Loucy (cell line): ENCODE measurements around the gene IL4.

Experiments
- H2AFZ ChIP-seq: fragments of 200-600 bp; sonication (generic); 2 replicates; pipeline ENCODE4 v1.6.0; 2016; ENCODE audit warnings: antibody characterized with exemption, mild to moderate bottlenecking, low read length, moderate library complexity
- H3F3A ChIP-seq: fragments of 200-600 bp; 2 replicates; pipeline ENCODE4 v1.6.0; 2016; ENCODE audit warnings: antibody characterized with exemption, low read depth, mild to moderate bottlenecking
- H3K27me3 ChIP-seq: fragments of 200-600 bp; sonication (generic); 2 replicates; pipeline ENCODE4 v1.6.1; 2014; ENCODE audit warnings: low read length, mild to moderate bottlenecking; ENCODE audit not compliant: insufficient read depth, poor library complexity, severe bottlenecking
- H3K36me3 ChIP-seq: fragments of 200-600 bp; sonication (generic); 2 replicates; pipeline ENCODE4 v1.6.1; 2016; ENCODE audit warnings: low read length; ENCODE audit not compliant: insufficient read depth
- H3K4me1 ChIP-seq: fragments of 200-600 bp; sonication (generic); 2 replicates; pipeline ENCODE4 v1.5.1; 2014; ENCODE audit warnings: low read length, mild to moderate bottlenecking; ENCODE audit not compliant: insufficient read depth, poor library complexity, severe bottlenecking
- H3K4me2 ChIP-seq: fragments of 200-600 bp; sonication (generic); 2 replicates; pipeline ENCODE4 v1.6.0; 2014; ENCODE audit warnings: antibody characterized with exemption, low read length, low read depth, mild to moderate bottlenecking; ENCODE audit not compliant: poor library complexity, severe bottlenecking
- H3K4me3 ChIP-seq: fragments of 200-600 bp; sonication (generic); 2 replicates; pipeline ENCODE4 v1.5.1; 2014; ENCODE audit warnings: low read length, mild to moderate bottlenecking, mixed read lengths; ENCODE audit not compliant: poor library complexity, severe bottlenecking
- H3K79me2 ChIP-seq: fragments of 200-600 bp; sonication (generic); 2 replicates; pipeline ENCODE4 v1.6.1; 2014; ENCODE audit warnings: low read length; ENCODE audit not compliant: insufficient read depth
- H3K9ac ChIP-seq: fragments of 200-600 bp; sonication (generic); 2 replicates; pipeline ENCODE4 v1.6.0; 2014; ENCODE audit warnings: mild to moderate bottlenecking, low read depth, low read length, moderate library complexity; ENCODE audit not compliant: poor library complexity, severe bottlenecking
- H3K9me2 ChIP-seq: fragments of 200-600 bp; sonication (generic); replicated peaks from 2 replicates; pipeline ENCODE4 v1.6.1; 2016; ENCODE audit warnings: low read depth, low read length, mixed read lengths
- H3K9me3 ChIP-seq: fragments of 200-600 bp; sonication (generic); 2 replicates; pipeline ENCODE4 v1.6.1; 2014; ENCODE audit warnings: mild to moderate bottlenecking, antibody characterized with exemption, low read length, low read depth; ENCODE audit not compliant: insufficient read depth
- H4K20me1 ChIP-seq: fragments of 200-600 bp; sonication (generic); 2 replicates; pipeline ENCODE4 v1.6.0; 2014; ENCODE audit warnings: antibody characterized with exemption, low read length, mild to moderate bottlenecking; ENCODE audit not compliant: insufficient read depth, poor library complexity, severe bottlenecking
- EZH2phosphoT487 ChIP-seq: fragments of 200-600 bp; IDR thresholded peaks from 2 replicates; pipeline ENCODE4 v1.6.1; 2018; ENCODE audit warnings: antibody characterized with exemption, mild to moderate bottlenecking, moderate library complexity, borderline replicate concordance
- TF ChIP-seq, protein P1 (sequence below): fragments of 200-600 bp; sonication (generic); conservative IDR thresholded peaks from 2 replicates; pipeline ENCODE4 v1.5.1; 2014; ENCODE audit warnings: mild to moderate bottlenecking, antibody characterized with exemption, low read length

IL4 gene

DNA sequence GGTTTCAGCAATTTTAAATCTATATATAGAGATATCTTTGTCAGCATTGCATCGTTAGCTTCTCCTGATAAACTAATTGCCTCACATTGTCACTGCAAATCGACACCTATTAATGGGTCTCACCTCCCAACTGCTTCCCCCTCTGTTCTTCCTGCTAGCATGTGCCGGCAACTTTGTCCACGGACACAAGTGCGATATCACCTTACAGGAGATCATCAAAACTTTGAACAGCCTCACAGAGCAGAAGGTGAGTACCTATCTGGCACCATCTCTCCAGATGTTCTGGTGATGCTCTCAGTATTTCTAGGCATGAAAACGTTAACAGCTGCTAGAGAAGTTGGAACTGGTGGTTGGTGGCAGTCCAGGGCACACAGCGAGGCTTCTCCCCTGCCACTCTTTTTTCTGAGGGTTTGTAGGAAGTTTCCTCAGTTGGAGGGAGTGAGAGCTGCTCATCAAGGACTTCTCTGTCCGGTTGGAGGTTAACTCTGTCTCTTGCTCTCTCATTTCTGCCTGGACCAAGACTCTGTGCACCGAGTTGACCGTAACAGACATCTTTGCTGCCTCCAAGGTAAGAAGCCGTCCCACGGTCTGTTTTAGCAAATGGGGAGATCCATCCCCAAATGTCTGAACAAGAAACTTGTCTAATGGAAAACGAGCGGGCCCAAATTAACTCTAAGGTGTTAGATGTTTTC lies at the start of gene IL4:
TSS of gene IL4 (plus strand) at position 51 of the 692 bp plus-strand sequence. CDS start at position 113, 62 bp downstream.
- H3K4me3 ChIP-seq, result no peak within 1 kb of the TSS
- no peaks in the 10 kb centered on the region for H3F3A ChIP-seq
- TF ChIP-seq EZH2phosphoT487, result no peak
- TF ChIP-seq, protein P1, sequence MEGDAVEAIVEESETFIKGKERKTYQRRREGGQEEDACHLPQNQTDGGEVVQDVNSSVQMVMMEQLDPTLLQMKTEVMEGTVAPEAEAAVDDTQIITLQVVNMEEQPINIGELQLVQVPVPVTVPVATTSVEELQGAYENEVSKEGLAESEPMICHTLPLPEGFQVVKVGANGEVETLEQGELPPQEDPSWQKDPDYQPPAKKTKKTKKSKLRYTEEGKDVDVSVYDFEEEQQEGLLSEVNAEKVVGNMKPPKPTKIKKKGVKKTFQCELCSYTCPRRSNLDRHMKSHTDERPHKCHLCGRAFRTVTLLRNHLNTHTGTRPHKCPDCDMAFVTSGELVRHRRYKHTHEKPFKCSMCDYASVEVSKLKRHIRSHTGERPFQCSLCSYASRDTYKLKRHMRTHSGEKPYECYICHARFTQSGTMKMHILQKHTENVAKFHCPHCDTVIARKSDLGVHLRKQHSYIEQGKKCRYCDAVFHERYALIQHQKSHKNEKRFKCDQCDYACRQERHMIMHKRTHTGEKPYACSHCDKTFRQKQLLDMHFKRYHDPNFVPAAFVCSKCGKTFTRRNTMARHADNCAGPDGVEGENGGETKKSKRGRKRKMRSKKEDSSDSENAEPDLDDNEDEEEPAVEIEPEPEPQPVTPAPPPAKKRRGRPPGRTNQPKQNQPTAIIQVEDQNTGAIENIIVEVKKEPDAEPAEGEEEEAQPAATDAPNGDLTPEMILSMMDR, result no peak
- H3K79me2 ChIP-seq, result no peaks in the 10 kb centered on the region
- H3K9ac ChIP-seq, result no peak within 1 kb of the TSS
- no peaks in the 10 kb centered on the region for H3K27me3 ChIP-seq
- no peaks in the 10 kb centered on the region for H3K9me2 ChIP-seq
- no peak within 1 kb of the TSS for H3K4me2 ChIP-seq
- H2AFZ ChIP-seq, result no peak within 1 kb of the TSS
- H4K20me1 ChIP-seq, result no peaks in the 10 kb centered on the region
- H3K4me1 ChIP-seq, result no peaks in the 10 kb centered on the region
- H3K9me3 ChIP-seq, result no peaks in the 10 kb centered on the region
- H3K36me3 ChIP-seq, result no peaks in the 10 kb centered on the region

DNA sequence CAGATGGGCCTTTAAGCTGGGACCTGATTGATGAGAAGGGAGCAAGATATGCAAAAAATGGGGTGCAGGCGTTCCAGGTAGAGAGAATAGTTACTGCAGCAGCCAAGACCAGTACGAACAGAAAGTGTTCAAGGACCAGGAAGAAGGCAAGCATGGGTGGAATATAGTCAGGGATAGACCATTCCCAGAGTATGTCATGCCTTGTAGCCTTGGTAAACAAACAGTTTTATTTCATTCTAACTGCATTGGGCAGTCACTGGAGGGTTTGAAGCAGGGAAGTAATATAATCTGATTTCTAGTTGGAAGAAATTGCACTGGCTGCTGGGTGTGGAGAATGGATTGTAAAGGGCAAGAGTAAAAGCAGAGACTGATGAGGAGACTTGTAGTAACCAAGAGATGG lies 46.3 kb upstream of the IL4 start:
- Histone ChIP-seq H3K9me2 (no peaks in the 10 kb centered on the region), H3K27me3 (no peaks in the 10 kb centered on the region), H3K79me2 (no peaks in the 10 kb centered on the region), H3K9ac (no peak overlapping the region), H3F3A (no peaks in the 10 kb centered on the region), H3K4me1 (no peaks in the 10 kb centered on the region), H2AFZ (no peak overlapping the region), H4K20me1 (no peaks in the 10 kb centered on the region), H3K4me3 (no peak overlapping the region), H3K36me3 (no peaks in the 10 kb centered on the region), H3K9me3 (no peaks in the 10 kb centered on the region), H3K4me2 (no peak overlapping the region)
- no peak for TF ChIP-seq EZH2phosphoT487
- TF ChIP-seq, protein P1, result no peak

DNA sequence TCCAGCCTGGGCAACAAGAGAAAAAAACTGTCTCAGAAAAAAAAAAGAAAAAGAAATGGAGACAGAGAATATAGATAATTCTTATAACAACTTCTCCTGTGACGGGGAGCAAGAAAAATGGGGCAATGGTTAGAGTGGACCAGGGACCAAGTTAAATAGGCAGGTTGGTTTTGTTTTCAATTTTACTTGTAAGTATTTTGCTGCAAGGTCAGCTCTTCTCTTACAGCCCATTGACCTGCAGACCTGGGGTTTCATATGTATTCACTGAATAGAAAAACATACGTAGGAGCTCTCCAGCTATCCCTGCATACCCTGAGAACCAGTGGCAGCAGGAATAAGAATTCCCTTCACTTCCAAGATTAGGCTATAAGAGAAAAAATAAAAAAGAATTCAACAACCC lies 45.0 kb upstream of the IL4 start:
- Histone ChIP-seq H2AFZ (no peak overlapping the region), H3K4me1 (no peaks in the 10 kb centered on the region), H4K20me1 (no peaks in the 10 kb centered on the region), H3K9me2 (no peaks in the 10 kb centered on the region), H3K4me3 (no peak overlapping the region), H3F3A (no peaks in the 10 kb centered on the region), H3K9me3 (no peaks in the 10 kb centered on the region), H3K27me3 (no peaks in the 10 kb centered on the region), H3K36me3 (no peaks in the 10 kb centered on the region), H3K4me2 (no peak overlapping the region), H3K79me2 (no peaks in the 10 kb centered on the region), H3K9ac (no peak overlapping the region)
- TF ChIP-seq, protein P1, result no peak
- no peak for TF ChIP-seq EZH2phosphoT487
